Measurements from ENCODE around the gene SIPA1.

Gene SIPA1

GRCh38 chr11:65648997-65649493, 11.1 kb downstream of the SIPA1 start:
- FAIRE-seq (no peak), DNase-seq (ENCODE audit: insufficient read length) (no peak)
- TF ChIP-seq POLR2A (IDR thresholded peaks at IDR 0.05; ENCODE audit: low read depth, low read length) (no peak), TAF1 (IDR thresholded peaks at IDR 0.05; ENCODE audit: borderline replicate concordance, low read depth, low read length) (no peak), POLR2AphosphoS5 (IDR thresholded peaks at IDR 0.05; ENCODE audit: low read depth, low read length) (no peak)

- DNase-seq (ENCODE audit: insufficient read length) (no peak), FAIRE-seq (no peak)
- TF ChIP-seq POLR2A (IDR thresholded peaks at IDR 0.05; ENCODE audit: low read depth, low read length): no peak
- TF ChIP-seq POLR2AphosphoS5 (IDR thresholded peaks at IDR 0.05; ENCODE audit: low read depth, low read length): no peak
- TF ChIP-seq TAF1 (IDR thresholded peaks at IDR 0.05; ENCODE audit: borderline replicate concordance, low read depth, low read length): no peak
Observed at GRCh38 chr11:65649656-65650546, 12.0 kb downstream of the SIPA1 start.

- no peak for FAIRE-seq
- no peak for DNase-seq (ENCODE audit: insufficient read length)
- TF ChIP-seq POLR2AphosphoS5 (IDR thresholded peaks at IDR 0.05; ENCODE audit: low read depth, low read length) (no peak), TAF1 (IDR thresholded peaks at IDR 0.05; ENCODE audit: borderline replicate concordance, low read depth, low read length) (no peak), POLR2A (IDR thresholded peaks at IDR 0.05; ENCODE audit: low read depth, low read length) (no peak)
Observed at GRCh38 chr11:65650547-65651338, 12.8 kb downstream of the SIPA1 start.

- TF ChIP-seq TAF1 (IDR thresholded peaks at IDR 0.05; ENCODE audit: borderline replicate concordance, low read depth, low read length) (no peak), POLR2AphosphoS5 (IDR thresholded peaks at IDR 0.05; ENCODE audit: low read depth, low read length) (no peak), POLR2A (IDR thresholded peaks at IDR 0.05; ENCODE audit: low read depth, low read length) (no peak)
- no peak for DNase-seq (ENCODE audit: insufficient read length)
- no peak for FAIRE-seq
Observed at GRCh38 chr11:65651339-65651588, 13.4 kb downstream of the SIPA1 start.

GRCh38 chr11:65651589-65652510, 13.9 kb downstream of the SIPA1 start:
- FAIRE-seq: no peak
- DNase-seq (ENCODE audit: insufficient read length): no peak
- TF ChIP-seq POLR2A (IDR thresholded peaks at IDR 0.05; ENCODE audit: low read depth, low read length) (no peak), TAF1 (IDR thresholded peaks at IDR 0.05; ENCODE audit: borderline replicate concordance, low read depth, low read length) (no peak), POLR2AphosphoS5 (IDR thresholded peaks at IDR 0.05; ENCODE audit: low read depth, low read length) (no peak; the same call in 1 of the 2 replicates)

- FAIRE-seq: peak; percentile 99
- DNase-seq (ENCODE audit: insufficient read length): peak; percentile 100
- TF ChIP-seq POLR2A (IDR thresholded peaks at IDR 0.05; ENCODE audit: low read depth, low read length) (peak; percentile 81), TAF1 (IDR thresholded peaks at IDR 0.05; ENCODE audit: borderline replicate concordance, low read depth, low read length) (no peak), POLR2AphosphoS5 (IDR thresholded peaks at IDR 0.05; ENCODE audit: low read depth, low read length) (peak; percentile 80; the same call in 1 of the 2 replicates)
Observed at GRCh38 chr11:65652511-65653228, 14.8 kb downstream of the SIPA1 start.

GRCh38 chr11:65653229-65654225, 15.6 kb downstream of the SIPA1 start:
- DNase-seq (ENCODE audit: insufficient read length): peak; percentile 36
- FAIRE-seq: no peak
- TF ChIP-seq POLR2AphosphoS5 (IDR thresholded peaks at IDR 0.05; ENCODE audit: low read depth, low read length) (peak; percentile 16; the same call in 1 of the 2 replicates), TAF1 (IDR thresholded peaks at IDR 0.05; ENCODE audit: borderline replicate concordance, low read depth, low read length) (no peak)

GRCh38 chr11:65654375-65655349, 16.8 kb downstream of the SIPA1 start:
- DNase-seq (ENCODE audit: insufficient read length): peak; percentile 7
- peak; percentile 53 for FAIRE-seq
- TF ChIP-seq POLR2A (IDR thresholded peaks at IDR 0.05; ENCODE audit: low read depth, low read length): peak; percentile 44; the same call in 1 of the 2 replicates
- TF ChIP-seq TAF1 (IDR thresholded peaks at IDR 0.05; ENCODE audit: borderline replicate concordance, low read depth, low read length): no peak
- TF ChIP-seq POLR2AphosphoS5 (IDR thresholded peaks at IDR 0.05; ENCODE audit: low read depth, low read length): peak; percentile 82

Measured in GM12892 (cell line).